GM12801 (cell line): ENCODE results near the gene RAP1GAP.

Experiments
- TF ChIP-seq, protein P1 (sequence below): IDR thresholded peaks from one replicate; pipeline ENCODE4 v1.5.1; 2011; ENCODE audit warnings: control low read depth; ENCODE audit not compliant: insufficient read length; ENCODE audit errors: extremely low read depth

Gene RAP1GAP

GRCh38 chr1:21619375-21619947 is 49.7 kb downstream of the RAP1GAP start:
- TF ChIP-seq, protein P1, sequence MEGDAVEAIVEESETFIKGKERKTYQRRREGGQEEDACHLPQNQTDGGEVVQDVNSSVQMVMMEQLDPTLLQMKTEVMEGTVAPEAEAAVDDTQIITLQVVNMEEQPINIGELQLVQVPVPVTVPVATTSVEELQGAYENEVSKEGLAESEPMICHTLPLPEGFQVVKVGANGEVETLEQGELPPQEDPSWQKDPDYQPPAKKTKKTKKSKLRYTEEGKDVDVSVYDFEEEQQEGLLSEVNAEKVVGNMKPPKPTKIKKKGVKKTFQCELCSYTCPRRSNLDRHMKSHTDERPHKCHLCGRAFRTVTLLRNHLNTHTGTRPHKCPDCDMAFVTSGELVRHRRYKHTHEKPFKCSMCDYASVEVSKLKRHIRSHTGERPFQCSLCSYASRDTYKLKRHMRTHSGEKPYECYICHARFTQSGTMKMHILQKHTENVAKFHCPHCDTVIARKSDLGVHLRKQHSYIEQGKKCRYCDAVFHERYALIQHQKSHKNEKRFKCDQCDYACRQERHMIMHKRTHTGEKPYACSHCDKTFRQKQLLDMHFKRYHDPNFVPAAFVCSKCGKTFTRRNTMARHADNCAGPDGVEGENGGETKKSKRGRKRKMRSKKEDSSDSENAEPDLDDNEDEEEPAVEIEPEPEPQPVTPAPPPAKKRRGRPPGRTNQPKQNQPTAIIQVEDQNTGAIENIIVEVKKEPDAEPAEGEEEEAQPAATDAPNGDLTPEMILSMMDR, result no peak

DNA sequence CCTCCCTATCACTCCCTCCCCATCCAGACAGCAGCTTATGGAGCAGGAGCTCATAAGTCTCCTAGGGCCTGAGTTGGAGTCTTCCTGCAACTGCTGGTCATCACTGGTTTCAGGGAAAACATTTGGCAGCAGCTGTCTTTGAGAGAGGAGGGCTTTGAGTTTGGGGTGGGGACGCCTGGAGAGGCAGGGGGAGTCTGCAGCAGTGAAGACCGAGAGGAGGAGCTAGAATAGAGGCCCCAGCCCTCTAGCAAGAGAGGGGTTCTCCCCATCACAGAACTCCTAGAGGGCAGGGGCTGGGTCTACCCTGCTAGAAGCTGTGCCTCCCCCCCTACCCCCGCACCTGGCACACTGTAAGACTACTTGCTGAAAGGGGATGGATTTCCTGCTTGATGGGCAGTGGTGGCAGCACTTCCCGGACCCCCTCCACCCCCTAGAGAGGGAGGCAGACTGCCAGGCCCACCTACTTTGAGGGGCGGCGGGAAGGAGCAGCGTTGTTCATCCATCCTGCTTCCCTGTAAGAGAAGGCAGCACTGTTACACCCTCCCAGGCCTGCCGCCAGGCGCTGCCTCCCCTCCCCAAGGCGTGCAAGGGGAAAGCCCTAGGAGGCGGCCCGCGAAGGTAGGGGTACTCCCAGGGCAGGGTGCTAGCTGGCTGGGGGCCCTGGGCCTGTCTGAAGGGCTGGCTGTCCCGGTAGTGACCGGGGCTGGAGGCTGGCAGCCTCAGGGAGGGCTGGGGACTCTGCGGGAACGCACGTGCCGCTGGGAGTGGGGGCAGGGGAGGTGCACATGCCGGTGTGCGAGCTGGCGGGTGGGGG is 50.4 kb downstream of the RAP1GAP start:
- TF ChIP-seq, protein P1, result no peak

DNA sequence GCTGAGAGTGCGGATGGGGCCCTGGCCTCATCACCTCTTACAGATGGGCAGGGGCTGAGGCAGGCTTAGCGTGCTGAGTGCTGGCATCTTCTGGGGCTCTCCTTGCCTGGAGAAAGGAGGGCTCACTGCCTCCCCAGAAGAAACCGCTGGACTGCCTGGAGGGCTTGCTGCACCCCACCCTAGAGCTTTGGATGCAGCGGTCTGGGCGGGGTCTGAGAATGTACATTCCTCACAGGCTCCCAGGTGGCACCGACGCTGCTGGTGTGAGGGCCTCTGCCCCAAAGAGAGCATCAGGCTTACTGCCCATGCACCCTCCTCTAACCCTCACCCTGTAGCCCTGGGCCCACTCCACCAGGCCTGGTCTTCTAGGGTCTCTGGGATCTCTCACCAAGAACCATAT is 51.1 kb downstream of the RAP1GAP start:
- TF ChIP-seq, protein P1, result no peak

DNA sequence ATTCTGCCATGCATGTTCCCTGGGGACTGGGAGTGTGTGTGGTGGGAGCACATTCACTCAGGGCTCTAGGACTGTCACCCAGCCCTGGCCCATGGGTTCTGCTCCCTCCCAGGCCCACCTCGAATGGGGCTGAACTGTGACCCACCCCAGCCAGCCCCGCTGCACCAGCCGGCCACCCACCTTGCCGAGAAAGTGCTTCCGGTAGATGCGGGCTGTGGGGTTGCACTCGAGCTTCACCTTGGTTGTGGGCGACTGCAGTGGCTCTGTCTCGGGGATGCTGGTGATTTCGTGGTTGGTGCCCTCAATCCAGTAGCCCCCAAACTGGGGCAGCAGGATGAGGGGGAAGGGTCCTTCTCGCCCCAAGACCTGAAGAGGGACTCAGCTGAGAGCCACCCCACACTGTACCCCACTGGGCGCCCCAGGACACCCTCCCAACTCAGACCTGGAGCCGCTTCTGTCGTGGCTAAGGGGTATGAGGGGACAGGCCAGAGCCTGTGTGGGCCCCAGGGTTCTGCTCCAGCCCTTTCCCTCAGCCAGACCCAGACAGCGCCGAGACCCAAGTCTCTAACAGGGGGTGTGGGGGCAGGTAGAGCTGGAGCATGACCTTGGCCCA is 51.9 kb downstream of the RAP1GAP start:
- TF ChIP-seq, protein P1, result no peak

- TF ChIP-seq, protein P1, result no peak
Observed at GRCh38 chr1:21616372-21616771, 52.8 kb downstream of the RAP1GAP start.

GRCh38 chr1:21614419-21615115 is 54.6 kb downstream of the RAP1GAP start:
- TF ChIP-seq, protein P1, result no peak
